ENCODE data around the gene DNHD1. TPM values are rescaled to one million over a fixed set of nuclear protein-coding genes. Genes with fewer than 3 reads are reported as not detected.

Gene DNHD1
- total and polyA plus RNA-seq, 9 of the 15 experiments (the other 6 are each of a cell fraction or from before 2014, with no cell fraction given): 0.82 to 9.7 (median 3.8) TPM

GRCh38 chr11:6611092-6611962 is 114.2 kb downstream of the DNHD1 start (continued):
- TF ChIP-seq, protein P1, sequence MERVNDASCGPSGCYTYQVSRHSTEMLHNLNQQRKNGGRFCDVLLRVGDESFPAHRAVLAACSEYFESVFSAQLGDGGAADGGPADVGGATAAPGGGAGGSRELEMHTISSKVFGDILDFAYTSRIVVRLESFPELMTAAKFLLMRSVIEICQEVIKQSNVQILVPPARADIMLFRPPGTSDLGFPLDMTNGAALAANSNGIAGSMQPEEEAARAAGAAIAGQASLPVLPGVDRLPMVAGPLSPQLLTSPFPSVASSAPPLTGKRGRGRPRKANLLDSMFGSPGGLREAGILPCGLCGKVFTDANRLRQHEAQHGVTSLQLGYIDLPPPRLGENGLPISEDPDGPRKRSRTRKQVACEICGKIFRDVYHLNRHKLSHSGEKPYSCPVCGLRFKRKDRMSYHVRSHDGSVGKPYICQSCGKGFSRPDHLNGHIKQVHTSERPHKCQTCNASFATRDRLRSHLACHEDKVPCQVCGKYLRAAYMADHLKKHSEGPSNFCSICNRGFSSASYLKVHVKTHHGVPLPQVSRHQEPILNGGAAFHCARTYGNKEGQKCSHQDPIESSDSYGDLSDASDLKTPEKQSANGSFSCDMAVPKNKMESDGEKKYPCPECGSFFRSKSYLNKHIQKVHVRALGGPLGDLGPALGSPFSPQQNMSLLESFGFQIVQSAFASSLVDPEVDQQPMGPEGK (CRISPR knock-in tag; IDR thresholded peaks at IDR 0.05; ENCODE audit: borderline replicate concordance): no peak
- TF ChIP-seq, protein P2, sequence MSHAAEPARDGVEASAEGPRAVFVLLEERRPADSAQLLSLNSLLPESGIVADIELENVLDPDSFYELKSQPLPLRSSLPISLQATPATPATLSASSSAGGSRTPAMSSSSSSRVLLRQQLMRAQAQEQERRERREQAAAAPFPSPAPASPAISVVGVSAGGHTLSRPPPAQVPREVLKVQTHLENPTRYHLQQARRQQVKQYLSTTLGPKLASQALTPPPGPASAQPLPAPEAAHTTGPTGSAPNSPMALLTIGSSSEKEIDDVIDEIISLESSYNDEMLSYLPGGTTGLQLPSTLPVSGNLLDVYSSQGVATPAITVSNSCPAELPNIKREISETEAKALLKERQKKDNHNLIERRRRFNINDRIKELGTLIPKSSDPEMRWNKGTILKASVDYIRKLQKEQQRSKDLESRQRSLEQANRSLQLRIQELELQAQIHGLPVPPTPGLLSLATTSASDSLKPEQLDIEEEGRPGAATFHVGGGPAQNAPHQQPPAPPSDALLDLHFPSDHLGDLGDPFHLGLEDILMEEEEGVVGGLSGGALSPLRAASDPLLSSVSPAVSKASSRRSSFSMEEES (CRISPR knock-in tag; IDR thresholded peaks at IDR 0.05): 0 out of 2 replicates have a peak, but pooled peaks have one; percentile 1
- TF ChIP-seq, protein P3, sequence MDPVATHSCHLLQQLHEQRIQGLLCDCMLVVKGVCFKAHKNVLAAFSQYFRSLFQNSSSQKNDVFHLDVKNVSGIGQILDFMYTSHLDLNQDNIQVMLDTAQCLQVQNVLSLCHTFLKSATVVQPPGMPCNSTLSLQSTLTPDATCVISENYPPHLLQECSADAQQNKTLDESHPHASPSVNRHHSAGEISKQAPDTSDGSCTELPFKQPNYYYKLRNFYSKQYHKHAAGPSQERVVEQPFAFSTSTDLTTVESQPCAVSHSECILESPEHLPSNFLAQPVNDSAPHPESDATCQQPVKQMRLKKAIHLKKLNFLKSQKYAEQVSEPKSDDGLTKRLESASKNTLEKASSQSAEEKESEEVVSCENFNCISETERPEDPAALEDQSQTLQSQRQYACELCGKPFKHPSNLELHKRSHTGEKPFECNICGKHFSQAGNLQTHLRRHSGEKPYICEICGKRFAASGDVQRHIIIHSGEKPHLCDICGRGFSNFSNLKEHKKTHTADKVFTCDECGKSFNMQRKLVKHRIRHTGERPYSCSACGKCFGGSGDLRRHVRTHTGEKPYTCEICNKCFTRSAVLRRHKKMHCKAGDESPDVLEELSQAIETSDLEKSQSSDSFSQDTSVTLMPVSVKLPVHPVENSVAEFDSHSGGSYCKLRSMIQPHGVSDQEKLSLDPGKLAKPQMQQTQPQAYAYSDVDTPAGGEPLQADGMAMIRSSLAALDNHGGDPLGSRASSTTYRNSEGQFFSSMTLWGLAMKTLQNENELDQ (CRISPR knock-in tag; IDR thresholded peaks at IDR 0.05; ENCODE audit: borderline replicate concordance): peak; percentile 73; the same call in 1 of the 2 replicates
- no peak for TF ChIP-seq NR3C1 (CRISPR knock-in tag; IDR thresholded peaks at IDR 0.05)
- TF ChIP-seq ZNF830 (CRISPR knock-in tag; IDR thresholded peaks at IDR 0.05): 0 out of 2 replicates have a peak, but pooled peaks have one; percentile 61
- no peak for TF ChIP-seq GTF2B (IDR thresholded peaks at IDR 0.05; ENCODE audit: extremely low read depth, insufficient read length)
- TF ChIP-seq MCM2 (IDR thresholded peaks at IDR 0.05; ENCODE audit: low read depth): no peak
- TF ChIP-seq, protein P4, sequence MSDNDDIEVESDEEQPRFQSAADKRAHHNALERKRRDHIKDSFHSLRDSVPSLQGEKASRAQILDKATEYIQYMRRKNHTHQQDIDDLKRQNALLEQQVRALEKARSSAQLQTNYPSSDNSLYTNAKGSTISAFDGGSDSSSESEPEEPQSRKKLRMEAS (CRISPR knock-in tag; IDR thresholded peaks at IDR 0.05): 0 out of 2 replicates have a peak, but pooled peaks have one; percentile 48
- no peak for TF ChIP-seq ATF1 (CRISPR knock-in tag; IDR thresholded peaks at IDR 0.05)
- no peak for TF ChIP-seq ATF1 (tag; IDR thresholded peaks at IDR 0.05)
- no peak for TF ChIP-seq ZNF121 (CRISPR knock-in tag; conservative IDR thresholded peaks at IDR 0.05)
- TF ChIP-seq FOXK1 (CRISPR knock-in tag; IDR thresholded peaks at IDR 0.05; ENCODE audit: borderline replicate concordance): no peak
- peak; percentile 46; the same call in 1 of the 2 replicates for TF ChIP-seq ELF4 (CRISPR knock-in tag; IDR thresholded peaks at IDR 0.05)
- TF ChIP-seq, protein P5, sequence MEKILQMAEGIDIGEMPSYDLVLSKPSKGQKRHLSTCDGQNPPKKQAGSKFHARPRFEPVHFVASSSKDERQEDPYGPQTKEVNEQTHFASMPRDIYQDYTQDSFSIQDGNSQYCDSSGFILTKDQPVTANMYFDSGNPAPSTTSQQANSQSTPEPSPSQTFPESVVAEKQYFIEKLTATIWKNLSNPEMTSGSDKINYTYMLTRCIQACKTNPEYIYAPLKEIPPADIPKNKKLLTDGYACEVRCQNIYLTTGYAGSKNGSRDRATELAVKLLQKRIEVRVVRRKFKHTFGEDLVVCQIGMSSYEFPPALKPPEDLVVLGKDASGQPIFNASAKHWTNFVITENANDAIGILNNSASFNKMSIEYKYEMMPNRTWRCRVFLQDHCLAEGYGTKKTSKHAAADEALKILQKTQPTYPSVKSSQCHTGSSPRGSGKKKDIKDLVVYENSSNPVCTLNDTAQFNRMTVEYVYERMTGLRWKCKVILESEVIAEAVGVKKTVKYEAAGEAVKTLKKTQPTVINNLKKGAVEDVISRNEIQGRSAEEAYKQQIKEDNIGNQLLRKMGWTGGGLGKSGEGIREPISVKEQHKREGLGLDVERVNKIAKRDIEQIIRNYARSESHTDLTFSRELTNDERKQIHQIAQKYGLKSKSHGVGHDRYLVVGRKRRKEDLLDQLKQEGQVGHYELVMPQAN (IDR thresholded peaks at IDR 0.05; ENCODE audit: borderline replicate concordance): 0 out of 2 replicates have a peak, but pooled peaks have one; percentile 44
- TF ChIP-seq KDM4B (IDR thresholded peaks at IDR 0.05; ENCODE audit: borderline replicate concordance in 2 of 2, low read depth in 1 of 2): no peak
- TF ChIP-seq, protein P6, sequence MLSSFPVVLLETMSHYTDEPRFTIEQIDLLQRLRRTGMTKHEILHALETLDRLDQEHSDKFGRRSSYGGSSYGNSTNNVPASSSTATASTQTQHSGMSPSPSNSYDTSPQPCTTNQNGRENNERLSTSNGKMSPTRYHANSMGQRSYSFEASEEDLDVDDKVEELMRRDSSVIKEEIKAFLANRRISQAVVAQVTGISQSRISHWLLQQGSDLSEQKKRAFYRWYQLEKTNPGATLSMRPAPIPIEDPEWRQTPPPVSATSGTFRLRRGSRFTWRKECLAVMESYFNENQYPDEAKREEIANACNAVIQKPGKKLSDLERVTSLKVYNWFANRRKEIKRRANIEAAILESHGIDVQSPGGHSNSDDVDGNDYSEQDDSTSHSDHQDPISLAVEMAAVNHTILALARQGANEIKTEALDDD (IDR thresholded peaks at IDR 0.05): peak; percentile 65; the same call in 1 of the 2 replicates
